Smooth muscle cell (in vitro differentiated cells): ENCODE measurements around the gene CGNL1. TPM values are rescaled to one million over a fixed set of nuclear protein-coding genes. Genes with fewer than 3 reads are reported as not detected.

Source experiments
- DNase-seq: peaks from one replicate; lab custom pipeline; 2025; ENCODE audit not compliant: unreplicated experiment; lab: John Stamatoyannopoulos, UW
- H2AFZ ChIP-seq: fragments of 200-600 bp; sonication (generic); 2 replicates; pipeline ENCODE4 v1.6.0; 2016; ENCODE audit warnings: antibody characterized with exemption, low read depth, mild to moderate bottlenecking
- H3F3A ChIP-seq: fragments of 200-600 bp; sonication (generic); 2 replicates; pipeline ENCODE4 v1.6.0; 2017; ENCODE audit warnings: antibody characterized with exemption, low read depth
- H3K27ac ChIP-seq: fragments of 200-600 bp; sonication (generic); 2 replicates; pipeline ENCODE4 v1.5.1; 2016; ENCODE audit warnings: low read depth, mild to moderate bottlenecking
- H3K27me3 ChIP-seq: fragments of 200-600 bp; sonication (generic); 2 replicates; pipeline ENCODE4 v1.6.1; 2016; ENCODE audit warnings: low read depth, mild to moderate bottlenecking
- H3K36me3 ChIP-seq: fragments of 200-600 bp; sonication (generic); 2 replicates; pipeline ENCODE4 v1.5.1; 2016; ENCODE audit warnings: low read depth
- H3K4me1 ChIP-seq: fragments of 200-600 bp; sonication (generic); 2 replicates; pipeline ENCODE4 v1.5.1; 2016; ENCODE audit warnings: low read depth
- H3K4me2 ChIP-seq: fragments of 200-600 bp; sonication (generic); 2 replicates; pipeline ENCODE4 v1.6.0; 2016; ENCODE audit warnings: mild to moderate bottlenecking
- H3K4me3 ChIP-seq: fragments of 200-600 bp; sonication (generic); 2 replicates; pipeline ENCODE4 v1.5.1; 2016; ENCODE audit warnings: mild to moderate bottlenecking
- H3K79me2 ChIP-seq: fragments of 200-600 bp; sonication (generic); 2 replicates; pipeline ENCODE4 v1.6.0; 2016; ENCODE audit warnings: low read depth, mild to moderate bottlenecking
- H3K9ac ChIP-seq: fragments of 200-600 bp; sonication (generic); 2 replicates; pipeline ENCODE4 v1.6.0; 2016; ENCODE audit warnings: low read depth
- H3K9me3 ChIP-seq: fragments of 200-600 bp; sonication (generic); replicated peaks from 2 replicates; pipeline ENCODE4 v1.5.1; 2016; ENCODE audit warnings: low read depth
- H4K20me1 ChIP-seq: fragments of 200-600 bp; sonication (generic); 2 replicates; pipeline ENCODE4 v1.6.0; 2016; ENCODE audit warnings: low read depth
- WGBS: methylation state at CpG from one replicate; pipeline ENCODE4 v1.1.7; 2016; ENCODE audit warnings: low lambda C conversion rate; 5-methylcytosine and 5-hydroxymethylcytosine counted together
- polyA plus RNA-seq: library from polyadenylated mRNA; unstranded; fragments of >200 nt; fragmentation: Nextera tagmentation; extraction: Ambion mirVana; gene quantifications from 2 replicates; pipeline ENCODE4 v1.2.1, GENCODE V29; 2016
- total RNA-seq: library from RNA; depleted of rRNA; stranded (reverse); fragments of >200 nt; gene quantifications from 2 replicates; pipeline ENCODE4 v1.2.3, GENCODE V29; 2014
- TF ChIP-seq, protein P1 (sequence below): fragments of 200-600 bp; sonication (generic); IDR thresholded peaks from 2 replicates; pipeline ENCODE4 v1.5.1; 2017; ENCODE audit warnings: borderline replicate concordance, mild to moderate bottlenecking, antibody characterized with exemption; ENCODE audit not compliant: insufficient read depth, poor library complexity, severe bottlenecking

Gene CGNL1
- total and polyA plus RNA-seq, 2 experiments from 2014 or later: 4.2 to 9.5 TPM

DNA sequence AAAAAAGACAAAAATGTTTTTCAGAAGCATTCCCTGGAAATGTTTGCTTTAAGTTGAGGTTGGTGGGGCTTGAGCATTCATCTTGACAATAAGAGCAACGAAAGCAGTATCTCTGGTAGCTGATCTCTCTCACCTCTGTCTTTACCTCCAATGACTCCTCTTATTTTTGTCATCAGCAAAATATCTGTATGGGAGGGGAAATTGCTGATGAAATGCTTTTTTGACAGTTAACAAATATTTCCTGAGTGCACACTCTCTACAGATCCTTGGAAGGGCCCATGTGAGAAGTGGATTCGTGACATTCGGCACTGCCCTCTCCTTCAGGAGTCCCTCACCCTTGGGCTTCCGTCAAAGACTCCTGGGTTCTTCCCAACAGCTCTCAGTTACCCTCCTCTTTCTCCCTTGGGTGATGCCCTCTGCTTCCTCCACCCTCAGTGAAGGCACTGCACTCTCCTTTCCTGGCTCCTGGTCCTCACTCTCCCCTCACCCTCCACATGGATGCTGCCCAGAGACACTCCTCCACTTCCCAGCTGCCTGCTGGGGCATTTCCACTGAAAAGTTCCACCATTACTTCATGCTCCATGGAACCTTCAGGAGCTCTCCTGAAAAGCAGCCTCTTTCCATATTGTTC is 2.9 kb upstream of the CGNL1 start:
- no peaks in the 10 kb centered on the region for H3K36me3 ChIP-seq
- TF ChIP-seq, protein P1, sequence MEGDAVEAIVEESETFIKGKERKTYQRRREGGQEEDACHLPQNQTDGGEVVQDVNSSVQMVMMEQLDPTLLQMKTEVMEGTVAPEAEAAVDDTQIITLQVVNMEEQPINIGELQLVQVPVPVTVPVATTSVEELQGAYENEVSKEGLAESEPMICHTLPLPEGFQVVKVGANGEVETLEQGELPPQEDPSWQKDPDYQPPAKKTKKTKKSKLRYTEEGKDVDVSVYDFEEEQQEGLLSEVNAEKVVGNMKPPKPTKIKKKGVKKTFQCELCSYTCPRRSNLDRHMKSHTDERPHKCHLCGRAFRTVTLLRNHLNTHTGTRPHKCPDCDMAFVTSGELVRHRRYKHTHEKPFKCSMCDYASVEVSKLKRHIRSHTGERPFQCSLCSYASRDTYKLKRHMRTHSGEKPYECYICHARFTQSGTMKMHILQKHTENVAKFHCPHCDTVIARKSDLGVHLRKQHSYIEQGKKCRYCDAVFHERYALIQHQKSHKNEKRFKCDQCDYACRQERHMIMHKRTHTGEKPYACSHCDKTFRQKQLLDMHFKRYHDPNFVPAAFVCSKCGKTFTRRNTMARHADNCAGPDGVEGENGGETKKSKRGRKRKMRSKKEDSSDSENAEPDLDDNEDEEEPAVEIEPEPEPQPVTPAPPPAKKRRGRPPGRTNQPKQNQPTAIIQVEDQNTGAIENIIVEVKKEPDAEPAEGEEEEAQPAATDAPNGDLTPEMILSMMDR: no peak
- H3K4me2 ChIP-seq: no peak overlapping the region
- no peak overlapping the region for H2AFZ ChIP-seq
- no peak overlapping the region for H3K4me3 ChIP-seq
- H3K9me3 ChIP-seq: no peaks in the 10 kb centered on the region
- H3F3A ChIP-seq: no peaks in the 10 kb centered on the region
- H3K4me1 ChIP-seq: no peaks in the 10 kb centered on the region
- no peak overlapping the region for H3K9ac ChIP-seq
- no peaks in the 10 kb centered on the region for H3K27me3 ChIP-seq
- no peaks in the 10 kb centered on the region for H4K20me1 ChIP-seq
- no peak for DNase-seq
- peaks cover 9% of the 10 kb centered on the region for H3K79me2 ChIP-seq
- H3K27ac ChIP-seq: no peak overlapping the region
- WGBS: 97% methylated on average over 4 of the region's 4 CpGs

DNA sequence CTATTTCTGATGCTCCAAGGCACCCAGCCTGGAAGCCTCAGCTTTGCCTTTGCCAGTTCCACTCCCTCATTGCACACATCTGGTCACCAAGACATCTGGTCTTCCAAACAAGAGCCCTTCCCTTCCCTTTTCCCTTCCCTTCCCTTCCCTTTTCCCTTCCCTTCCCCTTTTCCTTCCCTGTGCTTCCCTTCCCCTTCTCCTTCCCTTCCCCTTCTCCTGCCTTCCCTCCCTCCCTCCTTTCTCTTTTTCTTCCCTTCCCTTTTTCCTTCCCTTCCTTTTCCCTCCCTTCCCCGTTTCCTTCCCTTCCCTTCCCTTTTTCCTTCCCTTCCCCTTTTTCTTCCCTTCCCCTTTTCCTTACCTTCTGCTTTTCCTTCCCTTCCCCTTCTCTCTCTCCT is 2.4 kb upstream of the CGNL1 start:
- Histone ChIP-seq H3K9me3 (no peaks in the 10 kb centered on the region), H3K4me2 (no peak overlapping the region), H3K27me3 (no peaks in the 10 kb centered on the region), H2AFZ (no peak overlapping the region), H3K36me3 (no peaks in the 10 kb centered on the region), H4K20me1 (no peaks in the 10 kb centered on the region), H3K4me3 (no peak overlapping the region), H3K27ac (no peak overlapping the region), H3K4me1 (no peaks in the 10 kb centered on the region), H3K9ac (no peak overlapping the region), H3F3A (no peaks in the 10 kb centered on the region), H3K79me2 (peaks cover 12% of the 10 kb centered on the region)
- 59% methylated on average over 1 of the region's 1 CpG for WGBS
- TF ChIP-seq, protein P1: no peak
- DNase-seq: no peak

DNA sequence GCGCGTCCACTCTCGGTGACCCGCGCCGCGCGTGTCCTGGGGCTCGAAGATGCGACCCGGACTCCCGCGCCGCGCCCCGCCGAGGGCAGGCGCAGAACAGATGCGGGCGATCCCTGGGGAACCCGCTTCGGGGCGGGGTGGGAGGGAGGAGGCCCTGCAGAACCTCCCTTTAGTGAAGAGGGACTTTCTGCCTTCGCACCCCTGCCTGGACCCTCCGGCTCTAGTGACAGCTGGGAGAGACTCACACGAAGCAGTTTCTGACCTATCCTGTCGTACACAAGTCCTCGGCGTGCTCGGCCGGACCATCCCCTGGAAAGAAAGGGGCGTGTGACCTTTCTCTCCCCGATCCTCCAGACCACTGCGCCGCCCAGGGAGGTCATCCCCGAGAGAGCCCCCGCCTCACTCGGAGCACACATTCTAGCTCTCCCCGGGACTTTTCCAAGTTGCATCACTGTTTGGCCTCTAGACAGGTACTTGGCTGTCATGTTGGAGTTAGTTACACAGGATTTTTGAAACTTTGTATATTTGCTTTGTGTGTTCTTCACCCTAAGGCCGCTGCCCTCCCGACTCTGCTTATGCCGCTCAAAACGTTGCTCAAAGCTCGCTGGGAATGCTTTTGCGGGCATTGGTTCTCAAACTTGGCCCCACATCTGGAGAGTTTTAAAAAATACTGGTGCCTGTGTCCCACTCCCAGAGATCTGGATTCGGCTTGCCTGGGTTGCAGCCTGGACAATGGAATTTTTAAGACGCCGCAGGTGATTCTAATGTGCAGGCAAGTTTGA is 582 bp downstream of the CGNL1 start:
- H3K4me1 ChIP-seq: no peaks in the 10 kb centered on the region
- H3F3A ChIP-seq: no peaks in the 10 kb centered on the region
- no peaks in the 10 kb centered on the region for H3K36me3 ChIP-seq
- WGBS: 10% methylated on average over 23 of the region's 48 CpGs
- H3K27ac ChIP-seq: no peak overlapping the region
- H4K20me1 ChIP-seq: no peaks in the 10 kb centered on the region
- H3K27me3 ChIP-seq: no peaks in the 10 kb centered on the region
- no peak for DNase-seq
- peaks cover 26% of the 10 kb centered on the region for H3K79me2 ChIP-seq
- peak overlapping the region; percentile 66 for H3K9ac ChIP-seq
- H2AFZ ChIP-seq: peak overlapping the region; percentile 93
- no peaks in the 10 kb centered on the region for H3K9me3 ChIP-seq
- peak overlapping the region; percentile 81 for H3K4me3 ChIP-seq
- peak overlapping the region; percentile 99 for H3K4me2 ChIP-seq
- TF ChIP-seq, protein P1: no peak
